GM19023 (cell line): Measurements from ENCODE around the gene ARMC8.

Experiments used
- ATAC-seq: cut with Tn5 transposase; IDR thresholded peaks from one replicate; pipeline ENCODE4 v1.9.1; 2021; ENCODE audit warnings: mild to moderate bottlenecking, moderate library complexity; ENCODE audit not compliant: unreplicated experiment

Gene ARMC8

DNA sequence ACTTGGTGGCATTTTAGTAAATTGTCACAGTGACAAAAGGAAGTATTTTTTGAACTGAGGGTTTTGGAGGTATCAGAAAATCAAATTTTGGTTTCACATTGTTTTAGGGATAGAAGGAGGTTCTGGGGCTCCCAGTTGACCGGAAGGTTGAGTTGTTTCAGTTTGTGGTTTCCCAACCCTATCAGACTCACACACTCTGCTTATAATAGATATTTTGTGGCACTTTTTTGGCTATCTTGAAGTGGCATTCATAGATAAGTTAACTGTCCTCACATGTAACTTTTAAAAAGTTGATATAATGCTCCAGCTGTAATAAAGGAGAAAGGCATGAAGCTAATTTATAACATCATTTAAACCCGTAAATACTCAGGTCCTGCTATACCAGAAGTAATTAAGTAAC, 12.8 kb downstream of the ARMC8 start:
- ATAC-seq: no peak

DNA sequence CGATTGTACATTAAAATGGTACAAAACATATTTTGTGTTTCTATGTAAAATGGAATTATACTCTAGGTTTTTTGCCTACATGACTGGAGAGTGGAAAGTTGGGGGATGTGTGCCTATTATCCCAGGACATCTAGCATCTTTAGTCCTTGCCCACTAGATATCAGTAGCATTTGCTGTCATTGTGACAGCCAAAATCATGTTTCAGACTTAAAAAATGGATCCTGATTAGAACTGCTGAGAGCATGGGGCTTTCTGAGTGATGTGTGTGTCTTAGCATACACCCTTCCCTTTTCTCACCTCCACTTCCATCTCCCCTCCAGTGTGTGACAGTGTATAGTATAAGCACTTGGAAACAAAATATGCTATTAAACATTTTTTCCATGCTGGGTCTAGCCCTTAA, 13.3 kb downstream of the ARMC8 start:
- ATAC-seq: no peak

DNA sequence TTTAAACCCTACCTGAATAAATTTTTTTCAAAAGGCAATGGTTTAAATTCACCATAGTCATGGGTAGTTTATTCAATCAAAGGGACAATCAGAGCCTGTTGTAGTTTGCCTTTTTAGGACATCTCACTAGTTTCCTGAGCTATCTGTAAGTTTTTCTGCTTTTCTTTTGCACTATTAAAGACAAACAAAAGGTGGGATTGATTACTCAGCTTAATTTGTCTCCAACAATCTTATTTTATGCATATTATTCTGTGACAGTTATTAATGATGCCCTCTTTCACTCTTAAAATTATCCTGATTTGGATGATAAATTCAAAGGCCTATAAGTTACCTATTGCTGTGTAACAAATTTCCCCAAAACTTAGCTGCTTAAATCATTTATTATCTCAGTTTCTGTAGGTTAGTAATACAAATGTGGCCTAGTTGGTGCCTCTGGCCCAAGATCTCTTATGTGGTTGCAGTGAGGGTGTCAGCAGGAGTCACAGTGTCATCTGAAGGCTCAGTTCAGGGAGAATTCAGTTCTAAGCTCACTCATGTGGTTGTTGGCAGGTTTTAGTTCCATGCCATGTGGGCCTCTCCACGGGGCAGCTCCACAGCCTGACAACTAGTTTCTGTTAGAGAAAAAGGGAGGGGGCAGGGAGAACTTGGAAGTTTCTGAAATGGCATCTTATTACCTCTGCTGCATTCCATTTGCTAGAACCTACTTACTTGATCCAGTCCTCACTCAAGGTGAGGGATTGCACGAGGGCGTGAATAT, 16.0 kb downstream of the ARMC8 start:
- ATAC-seq: no peak

DNA sequence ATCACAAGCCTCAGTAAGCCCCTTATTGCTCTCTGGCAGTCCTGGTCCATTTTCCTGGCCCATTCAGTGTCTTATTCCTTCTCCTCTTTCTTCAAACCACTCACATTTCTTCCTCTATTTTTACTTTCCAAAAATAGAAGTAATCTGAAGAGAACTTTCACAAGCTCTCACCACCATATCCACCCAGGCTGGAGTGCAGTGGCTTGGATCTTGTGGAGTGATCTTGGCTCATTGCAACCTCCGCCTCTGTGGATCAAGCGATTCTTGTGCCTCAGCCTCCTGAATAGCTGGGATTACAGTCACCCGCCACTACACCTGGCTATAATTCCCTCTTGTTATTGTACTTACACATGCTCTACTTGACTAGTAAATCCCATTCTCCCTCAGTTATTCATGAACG, 16.8 kb downstream of the ARMC8 start:
- no peak for ATAC-seq

DNA sequence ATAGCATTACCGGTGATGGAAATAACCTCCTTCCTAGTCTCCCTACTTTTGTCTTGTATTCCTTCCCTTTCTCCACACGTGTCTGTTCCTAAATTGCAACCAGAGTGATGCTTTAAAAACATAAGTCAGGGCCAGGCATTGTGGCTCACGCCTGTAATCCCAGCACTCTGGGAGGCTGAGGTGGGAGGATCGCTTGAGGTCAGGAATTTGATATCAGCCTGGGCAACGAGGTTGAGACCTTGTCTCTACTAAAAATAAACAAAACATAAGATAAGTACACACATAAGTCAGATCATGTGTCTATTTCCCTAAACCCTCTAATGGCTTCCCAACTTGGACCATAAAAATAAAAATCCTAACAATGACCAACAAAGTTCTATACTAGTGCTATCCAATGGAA, 18.4 kb downstream of the ARMC8 start:
- no peak for ATAC-seq

DNA sequence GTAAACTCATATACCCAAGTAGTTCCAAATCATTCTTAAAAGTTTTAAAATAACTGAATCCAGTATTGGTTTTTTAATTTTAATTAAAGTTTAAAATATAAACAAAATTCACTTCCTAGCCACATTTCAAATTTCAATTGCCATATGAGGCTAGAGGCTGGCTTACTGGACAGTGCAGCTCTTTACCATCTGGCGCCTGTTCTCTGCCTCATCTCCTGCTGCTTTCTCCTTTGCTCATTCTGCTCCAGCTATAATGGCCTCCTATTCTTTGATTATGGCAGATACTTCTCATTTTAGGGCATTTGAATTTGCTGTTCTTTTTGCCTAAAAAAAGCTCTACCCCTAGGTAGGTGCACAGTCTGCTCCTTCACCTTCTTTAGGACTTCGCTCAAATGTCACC, 19.1 kb downstream of the ARMC8 start:
- no peak for ATAC-seq

- no peak for ATAC-seq
Measured at GRCh38 chr3:138210528-138210927, 23.4 kb downstream of the ARMC8 start.

- ATAC-seq: no peak
Measured at GRCh38 chr3:138213398-138214085, 26.4 kb downstream of the ARMC8 start.

- ATAC-seq: no peak
Measured at GRCh38 chr3:138219255-138219654, 32.2 kb downstream of the ARMC8 start.

- no peak for ATAC-seq
Measured at GRCh38 chr3:138220242-138220641, 33.1 kb downstream of the ARMC8 start.

GRCh38 chr3:138220788-138221187, 33.7 kb downstream of the ARMC8 start:
- no peak for ATAC-seq

DNA sequence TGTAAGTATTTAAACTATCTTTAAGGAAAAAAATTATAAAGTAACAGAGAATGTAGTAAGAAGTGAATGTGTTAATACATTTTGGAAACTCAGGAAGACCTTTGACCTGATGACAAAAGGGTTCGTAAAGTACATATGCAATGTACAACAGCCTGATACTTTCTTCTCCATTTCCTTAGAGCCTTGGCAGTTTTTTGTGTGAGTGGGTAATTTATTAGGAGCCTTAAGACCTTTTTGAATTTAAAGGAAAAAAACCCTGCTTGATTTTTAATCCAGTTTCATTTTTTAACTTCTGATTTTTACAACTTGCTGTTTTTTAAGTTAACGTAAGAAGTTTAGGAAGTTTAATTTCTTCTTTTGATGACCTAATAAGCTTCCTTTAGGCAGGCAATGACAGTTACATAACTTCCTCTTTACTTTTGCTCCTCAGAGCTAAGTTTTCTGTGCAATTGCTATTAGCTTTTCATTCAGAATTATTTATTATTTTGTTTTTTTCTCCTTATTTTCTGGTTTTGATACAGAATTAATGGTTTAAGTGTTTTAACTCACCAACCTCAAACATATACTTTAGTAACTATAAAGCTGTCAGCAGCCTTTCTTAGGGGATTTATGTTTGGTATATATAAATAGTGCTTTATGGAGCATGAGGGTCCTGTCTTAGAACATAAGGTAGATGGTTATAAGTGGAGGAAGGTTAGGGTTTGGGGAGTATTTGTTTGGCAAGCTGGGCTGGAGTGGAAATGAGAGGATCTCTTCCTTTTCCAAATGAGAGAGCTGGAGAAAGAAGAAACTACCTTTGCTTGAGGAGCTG, 35.2 kb downstream of the ARMC8 start:
- no peak for ATAC-seq

GRCh38 chr3:138222942-138223287, 35.8 kb downstream of the ARMC8 start:
- no peak for ATAC-seq

GRCh38 chr3:138227650-138228049, 40.5 kb downstream of the ARMC8 start:
- ATAC-seq: no peak

DNA sequence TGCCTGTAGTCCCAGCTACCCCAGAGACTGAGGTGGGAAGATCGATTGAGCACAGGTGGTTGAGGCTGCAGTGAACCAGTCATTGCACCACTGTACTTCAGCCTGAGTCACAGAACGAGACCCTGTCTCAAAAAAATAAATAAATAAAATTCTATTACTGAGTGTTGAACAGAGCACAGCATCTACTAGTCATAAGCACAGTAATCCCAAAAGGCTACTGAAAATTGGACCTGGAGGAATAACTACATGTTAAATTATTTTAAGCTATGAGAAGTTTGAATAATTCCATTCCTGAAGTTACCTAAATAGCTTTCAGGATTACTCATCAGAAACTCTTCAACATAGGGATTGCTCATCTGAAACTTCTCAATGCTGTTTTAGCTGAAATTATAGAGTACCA, 43.4 kb downstream of the ARMC8 start:
- ATAC-seq: no peak

- no peak for ATAC-seq
Measured at GRCh38 chr3:138232705-138233364, 45.7 kb downstream of the ARMC8 start.

DNA sequence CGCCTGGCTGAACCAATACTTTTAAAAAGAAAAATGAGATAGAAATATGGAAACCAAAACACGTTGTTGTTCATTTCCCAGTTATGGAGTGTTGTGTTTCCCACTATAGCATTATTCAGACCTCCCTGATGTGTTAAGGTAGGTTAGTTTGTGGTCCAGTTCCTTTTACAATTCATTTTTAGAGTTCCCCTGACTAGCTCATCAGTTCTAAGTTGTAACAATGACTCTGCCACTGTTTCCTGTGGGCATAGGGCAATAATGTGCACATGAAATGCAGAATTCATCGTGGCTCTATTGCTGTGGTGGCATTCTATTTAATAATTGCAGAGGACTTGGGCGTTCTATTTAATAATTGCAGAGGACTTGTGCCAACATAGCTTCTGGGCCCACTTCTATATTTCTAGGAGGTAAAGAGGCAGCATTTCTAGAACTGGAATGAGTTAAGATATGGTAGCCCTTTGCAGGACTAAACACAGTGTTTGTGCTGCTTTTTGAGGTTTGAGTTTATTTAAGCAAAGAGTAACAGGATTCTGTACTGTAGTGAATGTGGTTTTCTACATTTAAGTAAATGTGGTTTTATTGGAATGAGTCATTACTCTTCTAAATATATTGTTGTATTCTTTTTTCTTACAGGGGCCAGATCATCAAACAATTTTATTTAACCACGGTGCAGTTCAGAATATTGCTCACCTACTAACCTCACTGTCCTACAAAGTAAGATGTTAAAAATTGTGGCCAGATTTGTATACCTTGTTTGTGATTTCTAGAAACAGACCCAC, 47.5 kb downstream of the ARMC8 start:
- ATAC-seq: no peak

GRCh38 chr3:138238711-138239110, 51.6 kb downstream of the ARMC8 start:
- ATAC-seq: no peak

DNA sequence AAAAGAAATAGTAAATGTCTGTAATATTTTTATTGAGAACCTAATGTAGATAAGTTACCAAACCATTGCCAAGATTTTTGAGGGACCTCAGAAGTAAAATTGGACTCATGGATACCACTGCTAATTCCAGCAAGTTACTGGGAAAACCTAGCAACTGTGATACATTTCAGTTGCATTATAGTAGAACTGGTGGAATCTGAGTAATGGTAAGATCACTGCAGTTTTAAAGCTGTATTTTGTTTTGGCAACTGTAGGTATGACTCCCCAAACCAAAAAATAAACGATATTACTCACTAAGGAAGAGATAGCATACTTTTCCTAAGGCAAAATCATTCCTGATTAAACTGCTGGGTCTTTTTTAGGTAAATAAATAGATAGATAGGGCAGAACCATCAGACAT, 54.0 kb downstream of the ARMC8 start:
- ATAC-seq: no peak

DNA sequence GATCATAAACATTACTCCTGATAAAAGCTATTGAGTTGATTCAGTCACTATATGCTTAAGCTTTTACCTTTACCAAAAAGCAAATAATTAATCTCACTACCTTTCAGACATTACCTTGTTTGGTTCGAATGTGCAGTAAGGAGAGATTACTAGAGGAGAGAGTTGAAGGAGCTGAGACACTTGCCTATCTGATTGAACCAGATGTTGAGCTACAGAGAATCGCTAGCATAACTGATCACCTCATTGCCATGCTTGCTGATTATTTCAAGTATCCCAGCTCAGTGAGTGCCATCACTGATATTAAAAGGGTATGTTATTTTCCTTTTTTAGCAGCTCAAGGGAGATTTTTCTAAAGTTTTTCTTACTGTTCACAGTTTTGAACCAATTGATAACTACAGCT, 54.6 kb downstream of the ARMC8 start:
- no peak for ATAC-seq

DNA sequence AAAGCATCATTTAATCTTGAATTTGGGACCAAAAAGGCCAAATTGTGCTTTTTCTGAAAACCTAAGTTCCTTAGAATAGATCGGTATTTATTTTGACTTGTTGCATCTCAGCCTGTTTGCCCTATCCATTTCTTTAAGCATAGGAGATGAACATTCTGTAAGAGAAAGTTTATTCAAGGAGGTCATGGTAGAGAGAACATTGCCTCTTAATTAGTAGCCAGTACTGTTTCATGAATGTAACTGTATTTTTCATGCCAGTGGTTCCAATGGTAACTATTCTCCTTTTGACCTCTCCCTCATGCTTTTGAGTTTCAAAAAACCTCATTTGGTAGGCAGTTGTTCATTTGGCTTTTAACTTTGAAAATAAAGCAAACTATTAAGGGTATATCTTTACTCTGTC, 55.4 kb downstream of the ARMC8 start:
- ATAC-seq: no peak
